Activated CD4-positive, CD25-positive, alpha-beta regulatory T cell treated with anti-CD3 and anti-CD28 coated beads, Interleukin-2, amount 50 U/mL, for 72 hours (primary cell): ENCODE data around the gene OR8K1.

Experiments
- DNase-seq: peaks from one replicate; pipeline ENCODE4 v3.0.0; 2021

OR8K1 gene

DNA sequence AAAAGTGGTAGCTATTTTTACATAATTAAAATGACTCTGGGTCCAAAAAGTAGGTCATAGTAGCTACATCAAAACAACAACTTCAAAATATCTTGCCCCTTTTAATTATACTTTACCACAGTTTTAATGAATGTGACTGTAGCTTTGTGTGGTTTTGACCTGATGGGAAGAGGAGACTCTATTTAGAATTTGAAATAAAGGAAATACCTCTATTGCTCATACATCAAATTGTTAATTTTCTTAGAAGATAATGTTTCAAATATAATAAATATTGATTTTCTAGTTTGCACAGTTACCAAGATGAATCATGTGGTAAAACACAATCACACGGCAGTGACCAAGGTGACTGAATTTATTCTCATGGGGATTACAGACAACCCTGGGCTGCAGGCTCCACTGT, at the start of gene OR8K1:
Gene OR8K1 (plus strand): TSS at position 301 of the 400 bp plus-strand sequence. CDS start 0 bp downstream, at position 301.
- DNase-seq = no peak

DNA sequence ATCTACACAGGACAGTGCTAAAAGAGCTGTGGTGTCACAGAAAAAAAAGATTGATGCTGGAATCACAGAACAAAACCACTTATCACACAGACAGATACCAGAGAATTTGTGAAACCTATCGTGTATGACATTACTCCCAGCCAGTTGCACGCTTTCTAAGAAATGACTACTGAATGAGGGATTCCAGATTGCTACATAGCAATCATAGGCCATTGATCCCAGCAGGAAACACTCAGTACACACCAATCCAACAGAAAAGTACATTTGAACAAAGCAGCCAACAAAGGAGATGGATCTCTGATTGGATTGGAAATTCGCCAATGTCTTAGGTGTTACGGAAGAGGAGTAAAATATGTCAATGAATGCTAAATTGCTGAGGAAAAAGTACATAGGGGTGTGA, 48.9 kb upstream of the OR8K1 start:
- no peak for DNase-seq

GRCh38 chr11:56307836-56308235, 38.0 kb upstream of the OR8K1 start:
- DNase-seq = no peak

DNA sequence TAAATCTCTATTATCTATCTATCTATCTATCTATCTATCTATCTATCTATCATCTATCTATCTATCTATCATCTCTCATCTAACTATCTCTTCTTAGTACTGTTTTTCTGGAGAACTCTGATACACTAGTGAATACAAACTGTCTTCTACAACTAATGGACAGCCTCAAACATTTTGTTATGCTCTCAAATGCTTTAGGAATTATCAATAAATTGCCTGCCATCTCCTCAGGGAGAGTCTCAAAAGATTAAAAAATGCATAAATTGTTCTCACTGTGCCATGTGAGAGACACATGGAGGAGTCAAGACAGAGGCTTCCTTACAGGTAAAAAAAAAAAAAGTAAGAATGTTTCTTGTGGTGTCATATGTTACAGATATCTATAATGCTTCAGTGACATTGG, 31.0 kb upstream of the OR8K1 start, which contains the start of gene OR8K3:
Gene OR8K3 (plus strand): TSS at position 301 of the 400 bp plus-strand sequence. CDS start 3,163 bp downstream, outside the sequence.
- no peak for DNase-seq

DNA sequence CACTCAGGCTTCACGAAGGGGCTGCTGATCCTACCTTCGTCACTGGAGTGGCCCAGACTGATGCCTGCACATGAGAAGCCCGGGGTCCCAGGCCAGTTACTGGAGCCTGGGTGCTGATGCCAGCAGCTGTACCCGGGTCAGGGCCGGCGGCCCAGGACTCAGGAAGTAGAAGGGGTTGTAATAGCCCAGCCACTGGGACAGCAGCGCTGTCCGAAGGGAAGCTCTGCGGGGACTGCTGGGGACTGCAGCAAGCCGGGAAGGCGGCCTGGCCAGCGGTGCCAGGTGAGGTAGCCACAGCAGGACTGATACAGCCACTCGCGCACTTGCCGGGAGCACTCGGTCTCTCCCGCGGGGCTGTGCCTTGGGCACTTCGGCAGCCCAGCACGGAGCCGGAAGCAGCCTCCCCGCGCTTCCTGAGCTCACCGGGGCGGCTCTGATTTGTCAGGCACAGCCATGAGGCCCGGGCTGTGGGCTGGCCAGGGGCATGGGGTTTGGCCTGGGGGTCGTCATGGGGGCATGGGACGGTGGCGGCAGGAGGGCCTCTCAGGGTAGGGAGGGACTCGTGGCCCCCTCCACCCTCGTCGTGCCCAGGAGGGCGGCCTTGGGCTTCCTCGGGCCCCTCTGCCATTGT, 13.9 kb upstream of the OR8K1 start:
- DNase-seq = no peak

DNA sequence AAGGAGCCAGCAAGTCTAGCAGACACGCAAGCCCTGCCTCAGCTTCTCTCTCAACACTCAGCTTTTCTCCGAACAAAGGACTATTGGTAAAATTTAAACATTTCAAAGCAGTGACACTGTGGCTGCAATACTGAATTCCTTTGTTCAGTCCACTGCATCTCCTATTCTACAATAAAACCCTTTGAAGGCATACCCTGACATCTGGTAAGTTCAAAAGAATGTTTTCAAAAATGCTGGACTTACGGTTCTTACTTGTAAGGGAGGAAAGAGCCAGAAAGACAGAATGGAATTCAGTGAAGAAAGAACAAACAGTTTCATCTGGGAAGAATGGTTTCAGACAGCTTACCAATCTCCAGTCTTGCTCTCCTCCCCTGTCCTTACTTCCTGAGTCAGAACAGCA, 12.7 kb upstream of the OR8K1 start:
- no peak for DNase-seq

- no peak for DNase-seq
Observed at GRCh38 chr11:56340289-56340688, 5.5 kb upstream of the OR8K1 start.

DNA sequence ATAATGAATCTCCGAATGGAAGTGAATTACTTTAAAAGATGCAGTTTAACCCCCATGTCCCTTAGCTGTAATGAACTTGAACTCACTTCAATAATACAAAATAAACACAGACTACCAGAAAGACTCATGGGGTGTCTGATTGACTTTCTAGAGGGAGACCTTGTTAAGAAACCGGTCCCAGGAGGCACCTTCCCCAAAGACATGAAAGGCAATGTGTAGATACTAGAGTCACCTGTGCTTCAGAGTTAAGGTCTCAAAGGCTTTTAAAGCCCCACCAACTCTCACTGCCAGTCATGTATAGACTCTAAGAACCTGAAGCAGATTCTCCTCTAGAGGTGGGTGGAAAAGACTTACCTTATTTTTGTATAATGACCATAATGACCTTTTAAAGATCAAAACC, 8.2 kb downstream of the OR8K1 start, which contains the start of gene OR8J1:
Gene OR8J1 (plus strand): TSS at position 301 of the 400 bp plus-strand sequence. CDS start 5,956 bp downstream, outside the sequence.
- no peak for DNase-seq

DNA sequence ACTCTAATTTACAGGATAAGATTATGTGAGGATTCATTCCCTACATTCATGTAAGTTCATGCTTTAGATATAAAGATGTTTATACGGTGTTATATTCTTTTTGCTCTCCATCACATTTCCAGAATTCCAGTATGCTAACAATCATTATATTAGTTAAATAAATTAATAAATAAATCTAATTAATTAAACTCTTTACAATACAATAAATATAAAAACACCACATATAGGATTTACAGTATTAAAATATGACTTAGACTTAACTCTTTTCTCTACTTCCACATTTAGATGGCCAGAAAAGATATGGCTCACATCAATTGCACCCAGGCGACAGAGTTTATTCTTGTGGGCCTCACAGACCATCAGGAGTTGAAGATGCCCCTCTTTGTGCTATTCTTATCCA, 29.5 kb downstream of the OR8K1 start, which contains the start of gene OR8U1:
Gene OR8U1 (plus strand): TSS at position 301 of the 400 bp plus-strand sequence. CDS start 0 bp downstream, at position 301.
- DNase-seq = no peak

DNA sequence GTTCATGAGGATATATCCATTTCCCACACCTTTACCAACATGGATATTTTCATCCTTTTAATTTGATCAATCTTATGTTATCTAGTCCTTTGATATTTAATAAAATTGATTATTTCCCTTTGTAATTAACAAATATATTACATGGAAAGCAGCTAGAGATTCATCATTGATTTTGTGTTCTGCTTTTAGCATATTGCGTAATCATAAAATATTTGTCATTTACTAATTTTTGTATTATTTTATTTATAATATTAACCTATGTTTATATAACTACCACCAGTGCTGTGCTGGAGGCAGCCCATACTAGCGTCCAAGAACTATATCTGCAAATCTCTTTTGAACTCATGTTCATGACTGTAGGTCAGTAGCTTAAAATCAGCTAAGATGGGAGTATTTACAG, 34.3 kb downstream of the OR8K1 start:
- DNase-seq = no peak

DNA sequence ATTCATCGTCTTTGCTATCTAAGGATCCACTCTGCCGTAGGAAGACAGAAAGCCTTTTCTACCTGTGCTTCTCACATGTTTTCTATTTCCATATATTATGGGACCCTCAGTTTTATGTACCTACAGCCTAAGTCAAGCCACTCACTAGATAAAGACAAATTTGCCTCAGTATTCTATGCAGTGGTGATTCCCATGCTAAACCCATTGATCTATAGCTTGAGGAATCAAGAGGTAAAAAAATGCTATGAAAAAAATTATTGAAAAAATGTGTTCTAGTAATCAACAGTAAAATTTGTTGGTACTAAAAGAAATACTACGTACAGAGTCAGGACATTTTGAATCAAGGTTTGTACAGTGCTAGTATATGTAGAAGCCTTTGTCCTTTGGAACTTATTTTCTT, 48.5 kb downstream of the OR8K1 start:
- DNase-seq = no peak

DNA sequence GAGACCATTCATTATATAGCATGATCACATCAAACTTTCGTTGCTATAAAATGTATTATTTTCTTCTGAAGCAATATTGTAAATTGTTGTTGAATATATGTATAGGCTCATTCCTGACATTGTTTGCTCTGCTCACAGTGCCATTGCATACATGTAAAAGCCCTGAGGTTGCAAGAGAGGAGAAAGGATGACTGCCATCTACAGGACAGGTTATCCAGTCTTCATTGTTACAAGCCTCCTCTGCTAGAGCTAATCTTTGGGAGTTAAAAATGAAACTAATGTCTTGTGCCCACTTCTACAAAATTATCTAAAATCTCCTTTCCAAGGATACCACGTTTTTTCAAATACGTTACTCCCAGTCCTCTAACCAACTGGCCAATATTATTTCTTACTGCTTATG, 50.2 kb downstream of the OR8K1 start:
- no peak for DNase-seq
